Activated CD4-positive, alpha-beta T cell treated with anti-CD3 and anti-CD28 coated beads, Interleukin-2, Interleukin-4, amounts not matched to agents 100 ng/mL and 50 ng/mL, durations not matched to agents 16 hours and 8 hours (primary cell): ENCODE measurements around the gene RNF103.
A peak's percentile ranks its signal among the peaks of the same experiment; 100 is the strongest.
"Not testable (repeated sequence)": the region's sequence is repeated elsewhere in the genome, so short reads cannot be mapped to it uniquely, and the experiment has no call there.

ENCODE experiments used
- DNase-seq: peaks from one replicate; pipeline ENCODE4 v3.0.0-alpha.2; 2020; ENCODE audit warnings: low spot score

The RNF103 gene

GRCh38 chr2:86623494-86624266, at the start of gene RNF103:
RNF103 (minus strand) TSS chr2:86623865; CDS start chr2:86622886, 979 bp downstream.
- DNase-seq = peak; percentile 92

GRCh38 chr2:86673011-86673410, 49.3 kb upstream of the RNF103 start:
- DNase-seq = no peak

- no peak for DNase-seq
These were observed 48.4 kb upstream of the RNF103 start for GRCh38 chr2:86672027-86672545.

- no peak for DNase-seq
These were observed 47.8 kb upstream of the RNF103 start for GRCh38 chr2:86671337-86671981.

- not testable (repeated sequence) for DNase-seq
These were observed 45.7 kb upstream of the RNF103 start for GRCh38 chr2:86669323-86669722.

GRCh38 chr2:86661333-86661732, 37.7 kb upstream of the RNF103 start:
- no peak for DNase-seq

GRCh38 chr2:86650188-86650587, 26.5 kb upstream of the RNF103 start:
- DNase-seq = no peak

- DNase-seq = no peak
These were observed 25.7 kb upstream of the RNF103 start for GRCh38 chr2:86649119-86649947.

- no peak for DNase-seq
These were observed 25.0 kb upstream of the RNF103 start for GRCh38 chr2:86648681-86649080.

GRCh38 chr2:86646865-86647264, 23.2 kb upstream of the RNF103 start:
- DNase-seq = no peak

GRCh38 chr2:86646329-86646728, 22.7 kb upstream of the RNF103 start:
- no peak for DNase-seq

- DNase-seq = no peak
These were observed 22.1 kb upstream of the RNF103 start for GRCh38 chr2:86645752-86646151.

- no peak for DNase-seq
These were observed 15.0 kb upstream of the RNF103 start for GRCh38 chr2:86638712-86639111.

- DNase-seq = no peak
These were observed 13.2 kb upstream of the RNF103 start for GRCh38 chr2:86636842-86637241.

GRCh38 chr2:86634352-86634751, 10.7 kb upstream of the RNF103 start:
- no peak for DNase-seq

- no peak for DNase-seq
These were observed 9.5 kb upstream of the RNF103 start for GRCh38 chr2:86633155-86633651.

- DNase-seq = no peak
These were observed 9.0 kb upstream of the RNF103 start for GRCh38 chr2:86632672-86633071.

- no peak for DNase-seq
These were observed 8.3 kb upstream of the RNF103 start for GRCh38 chr2:86631846-86632485.

GRCh38 chr2:86628091-86628522, 4.4 kb upstream of the RNF103 start:
- no peak for DNase-seq

GRCh38 chr2:86627550-86627949, 3.9 kb upstream of the RNF103 start:
- DNase-seq = no peak

GRCh38 chr2:86625096-86625495, 1.4 kb upstream of the RNF103 start:
- DNase-seq = no peak

- no peak for DNase-seq
These were observed 542 bp upstream of the RNF103 start for GRCh38 chr2:86624267-86624547.
